Karpas-422 (cell line): ENCODE data around the gene RTN4RL1. TPM values are rescaled to one million over a fixed set of nuclear protein-coding genes. Genes with fewer than 3 reads are reported as not detected.

Experiments used
- DNase-seq: peaks from one replicate; pipeline ENCODE4 v3.0.0-alpha.2; 2015
- H2AFZ ChIP-seq: fragments of 200-600 bp; sonication (generic); 2 replicates; pipeline ENCODE4 v1.6.1; 2014; ENCODE audit warnings: antibody characterized with exemption, low read length, mixed read lengths
- H3K27ac ChIP-seq: fragments of 200-600 bp; sonication (generic); 2 replicates; pipeline ENCODE4 v1.5.1; 2014; ENCODE audit warnings: mild to moderate bottlenecking, low read length, moderate library complexity
- H3K27me3 ChIP-seq: fragments of 200-600 bp; sonication (generic); 2 replicates; pipeline ENCODE4 v1.6.1; 2014; ENCODE audit warnings: low read length, mixed read lengths
- H3K36me3 ChIP-seq: fragments of 200-600 bp; sonication (generic); 2 replicates; pipeline ENCODE4 v1.6.1; 2014; ENCODE audit warnings: low read length, mixed read lengths; ENCODE audit not compliant: insufficient read depth
- H3K4me1 ChIP-seq: fragments of 200-600 bp; sonication (generic); 2 replicates; pipeline ENCODE4 v1.6.1; 2014; ENCODE audit warnings: mild to moderate bottlenecking, low read length, mixed read lengths
- H3K4me2 ChIP-seq: fragments of 200-600 bp; sonication (generic); 2 replicates; pipeline ENCODE4 v1.6.1; 2014; ENCODE audit warnings: low read length, low read depth, mild to moderate bottlenecking; ENCODE audit not compliant: poor library complexity, severe bottlenecking
- H3K4me3 ChIP-seq: fragments of 200-600 bp; sonication (generic); 2 replicates; pipeline ENCODE4 v1.5.1; 2014; ENCODE audit warnings: mild to moderate bottlenecking, antibody characterized with exemption, low read length, mixed read lengths
- H3K79me2 ChIP-seq: fragments of 200-600 bp; sonication (generic); 2 replicates; pipeline ENCODE4 v1.6.1; 2014; ENCODE audit warnings: mild to moderate bottlenecking, low read length, mixed read lengths
- H3K9ac ChIP-seq: fragments of 200-600 bp; sonication (generic); 2 replicates; pipeline ENCODE4 v1.6.0; 2014; ENCODE audit warnings: low read length
- H3K9me2 ChIP-seq: fragments of 200-600 bp; sonication (generic), shearing (Covaris generic); replicated peaks from 2 replicates; pipeline ENCODE4 v1.6.0; 2014; ENCODE audit warnings: mild to moderate bottlenecking, low read length, moderate library complexity; ENCODE audit not compliant: insufficient read depth
- H3K9me3 ChIP-seq: fragments of 300-700, 200-600 bp; sonication (generic); 2 replicates; pipeline ENCODE4 v1.6.1; 2014; ENCODE audit warnings: low read length, mixed read lengths
- H4K20me1 ChIP-seq: fragments of 200-600 bp; sonication (generic); 2 replicates; pipeline ENCODE4 v1.6.1; 2014; ENCODE audit warnings: mild to moderate bottlenecking, antibody characterized with exemption, low read length, low read depth; ENCODE audit not compliant: insufficient read depth
- total RNA-seq: library from RNA; depleted of rRNA; stranded (reverse); fragments of >200 nt; shearing (Covaris generic); gene quantifications from 2 replicates; pipeline ENCODE4 v1.2.3, GENCODE V29; 2014; ENCODE audit warnings: low replicate concordance

Gene RTN4RL1
- total RNA-seq, 1 experiment from 2014 or later, result 0.30 TPM

GRCh38 chr17:2027528-2028233, 2.5 kb upstream of the RTN4RL1 start:
- H3K36me3 ChIP-seq, result no peaks in the 10 kb centered on the region
- H3K4me2 ChIP-seq, result no peak overlapping the region
- H3K4me1 ChIP-seq, result peaks cover 38% of the 10 kb centered on the region

GRCh38 chr17:2025622-2026309, 632 bp upstream of the RTN4RL1 start:
- peaks cover 1% of the 10 kb centered on the region for H3K79me2 ChIP-seq
- H3K36me3 ChIP-seq, result no peaks in the 10 kb centered on the region
- H3K9ac ChIP-seq, result no peak overlapping the region
- H3K4me1 ChIP-seq, result peaks cover 24% of the 10 kb centered on the region
- H3K9me2 ChIP-seq, result no peaks in the 10 kb centered on the region
- no peak overlapping the region for H3K27ac ChIP-seq
- no peak for DNase-seq
- peak overlapping the region; percentile 59; the same call in 1 of the 2 replicates for H3K4me3 ChIP-seq
- no peaks in the 10 kb centered on the region for H4K20me1 ChIP-seq
- H3K27me3 ChIP-seq, result no peaks in the 10 kb centered on the region
- no peaks in the 10 kb centered on the region for H3K9me3 ChIP-seq
- no peak overlapping the region for H2AFZ ChIP-seq
- peak overlapping the region; percentile 66 for H3K4me2 ChIP-seq

More at GRCh38 chr17:2027528-2028233, 2.5 kb upstream of the RTN4RL1 start:
- Histone ChIP-seq H3K27me3 (no peaks in the 10 kb centered on the region), H2AFZ (no peak overlapping the region), H3K9me2 (no peaks in the 10 kb centered on the region), H4K20me1 (no peaks in the 10 kb centered on the region), H3K79me2 (peaks cover 15% of the 10 kb centered on the region), H3K27ac (no peak overlapping the region), H3K4me3 (no peak overlapping the region), H3K9ac (no peak overlapping the region), H3K9me3 (no peaks in the 10 kb centered on the region)
- no peak for DNase-seq

- DNase-seq, result no peak
- H3K9ac ChIP-seq, result peak overlapping the region; percentile 49
- 0 out of 2 replicates have a peak overlapping the region, but pooled peaks have one; percentile 28 for H2AFZ ChIP-seq
- no peaks in the 10 kb centered on the region for H4K20me1 ChIP-seq
- H3K9me3 ChIP-seq, result no peaks in the 10 kb centered on the region
- H3K4me2 ChIP-seq, result peak overlapping the region; percentile 66
- H3K4me3 ChIP-seq, result peak overlapping the region; percentile 59
- no peaks in the 10 kb centered on the region for H3K79me2 ChIP-seq
- no peaks in the 10 kb centered on the region for H3K36me3 ChIP-seq
- no peaks in the 10 kb centered on the region for H3K9me2 ChIP-seq
- peaks cover 26% of the 10 kb centered on the region for H3K4me1 ChIP-seq
- no peak overlapping the region for H3K27ac ChIP-seq
- H3K27me3 ChIP-seq, result no peaks in the 10 kb centered on the region
These were observed 438 bp downstream of the RTN4RL1 start for GRCh38 chr17:2024572-2025219.

GRCh38 chr17:2023692-2024571, 1.2 kb downstream of the RTN4RL1 start:
- no peak overlapping the region for H2AFZ ChIP-seq
- peaks cover 25% of the 10 kb centered on the region for H3K4me1 ChIP-seq
- H3K4me3 ChIP-seq, result no peak overlapping the region
- H3K9me2 ChIP-seq, result no peaks in the 10 kb centered on the region
- H3K27ac ChIP-seq, result no peak overlapping the region
- no peak overlapping the region for H3K9ac ChIP-seq
- H3K79me2 ChIP-seq, result no peaks in the 10 kb centered on the region
- H3K9me3 ChIP-seq, result no peaks in the 10 kb centered on the region
- H3K27me3 ChIP-seq, result no peaks in the 10 kb centered on the region
- no peaks in the 10 kb centered on the region for H3K36me3 ChIP-seq
- no peak overlapping the region for H3K4me2 ChIP-seq
- H4K20me1 ChIP-seq, result no peaks in the 10 kb centered on the region
- DNase-seq, result peak; percentile 44

GRCh38 chr17:2023256-2023655, 1.9 kb downstream of the RTN4RL1 start:
- Histone ChIP-seq H3K27me3 (no peaks in the 10 kb centered on the region), H2AFZ (no peak overlapping the region), H3K4me3 (no peak overlapping the region), H3K27ac (no peak overlapping the region), H3K4me1 (peaks cover 19% of the 10 kb centered on the region), H4K20me1 (no peaks in the 10 kb centered on the region), H3K9me3 (no peaks in the 10 kb centered on the region), H3K9me2 (no peaks in the 10 kb centered on the region), H3K9ac (no peak overlapping the region), H3K36me3 (no peaks in the 10 kb centered on the region), H3K79me2 (no peaks in the 10 kb centered on the region), H3K4me2 (no peak overlapping the region)
- no peak for DNase-seq

GRCh38 chr17:2022647-2023240, 2.4 kb downstream of the RTN4RL1 start:
- Histone ChIP-seq H3K4me2 (no peak overlapping the region), H3K4me1 (peaks cover 24% of the 10 kb centered on the region), H3K27me3 (no peaks in the 10 kb centered on the region), H3K27ac (no peak overlapping the region), H3K4me3 (no peak overlapping the region), H3K9me3 (no peaks in the 10 kb centered on the region), H3K9me2 (no peaks in the 10 kb centered on the region), H2AFZ (no peak overlapping the region), H3K9ac (no peak overlapping the region), H3K79me2 (no peaks in the 10 kb centered on the region), H3K36me3 (no peaks in the 10 kb centered on the region), H4K20me1 (no peaks in the 10 kb centered on the region)
- DNase-seq, result peak; percentile 43

GRCh38 chr17:2020721-2021120, 4.4 kb downstream of the RTN4RL1 start:
- no peaks in the 10 kb centered on the region for H3K9me2 ChIP-seq
- no peak overlapping the region for H3K9ac ChIP-seq
- no peak overlapping the region for H2AFZ ChIP-seq
- H3K27me3 ChIP-seq, result no peaks in the 10 kb centered on the region
- DNase-seq, result peak; percentile 40
- H3K4me1 ChIP-seq, result peaks cover 32% of the 10 kb centered on the region
- H3K9me3 ChIP-seq, result no peaks in the 10 kb centered on the region
- no peak overlapping the region for H3K27ac ChIP-seq
- no peak overlapping the region for H3K4me2 ChIP-seq
- H3K79me2 ChIP-seq, result no peaks in the 10 kb centered on the region
- H4K20me1 ChIP-seq, result no peaks in the 10 kb centered on the region
- no peak overlapping the region for H3K4me3 ChIP-seq
- H3K36me3 ChIP-seq, result no peaks in the 10 kb centered on the region
